IMR-90 (cell line): ENCODE data around the gene CDIP1. TPM values are rescaled to one million over a fixed set of nuclear protein-coding genes. Genes with fewer than 3 reads are reported as not detected.
A peak's percentile ranks its signal among the peaks of the same experiment; 100 is the strongest.

Source experiments
- ATAC-seq: fragments of 200-7000 bp; cut with Tn5 transposase; 2 replicates; pipeline ENCODE4 v1.9.1; 2020; ENCODE audit warnings: low read depth, mild to moderate bottlenecking, moderate library complexity
- BruUV-seq: library from RNA; stranded (reverse); fragments of 400-500 nt; replicated peaks from 2 replicates; lab custom pipeline; 2021; lab: Mats Ljungman, UMichigan
- CTCF ChIA-PET: fragments of 300-600 bp; formaldehyde crosslinking; extraction: SDS; loops from one replicate; lab custom pipeline; 2021; ENCODE audit warnings: antibody characterized with exemption; lab: Yijun Ruan, JAX
- POLR2A ChIA-PET: fragments of 300-600 bp; sonication (Branson Sonifier 250); formaldehyde crosslinking; loops from one replicate; lab custom pipeline; 2022; ENCODE audit warnings: antibody characterized with exemption; ENCODE audit not compliant: unreplicated experiment; lab: Charles Lee
- DNase-seq: peaks from one replicate; pipeline ENCODE4 v3.0.0; 2013
- H2AFZ ChIP-seq: replicated peaks from 2 replicates; pipeline ENCODE3; 2013; ENCODE audit warnings: low read length, mild to moderate bottlenecking; ENCODE audit not compliant: poor library complexity
- H2AK5ac ChIP-seq: 2 replicates; pipeline ENCODE4 v1.6.1; 2013; ENCODE audit warnings: low read depth, low read length, inconsistent platforms
- H2AK9ac ChIP-seq: replicated peaks from 2 replicates; pipeline ENCODE3; 2013; ENCODE audit warnings: mild to moderate bottlenecking, low read depth, low read length, moderate library complexity; ENCODE audit not compliant: poor library complexity
- H2BK120ac ChIP-seq: 2 replicates; pipeline ENCODE4 v1.6.1; 2013; ENCODE audit warnings: low read depth, low read length, inconsistent platforms
- H2BK15ac ChIP-seq: 3 replicates; pipeline ENCODE4 v1.6.1; 2013; ENCODE audit warnings: low read depth, low read length, inconsistent platforms
- H2BK20ac ChIP-seq: 2 replicates; pipeline ENCODE4 v1.6.1; 2013; ENCODE audit warnings: low read depth, mild to moderate bottlenecking, inconsistent platforms, low read length, moderate library complexity
- H2BK5ac ChIP-seq: 2 replicates; pipeline ENCODE4 v1.6.1; 2013; ENCODE audit warnings: mild to moderate bottlenecking, low read depth, low read length, inconsistent platforms; ENCODE audit not compliant: poor library complexity, severe bottlenecking
- H3K14ac ChIP-seq: replicated peaks from 2 replicates; pipeline ENCODE4 v1.6.1; 2013; ENCODE audit warnings: low read depth, low read length, inconsistent platforms
- H3K18ac ChIP-seq: 2 replicates; pipeline ENCODE4 v1.6.1; 2013; ENCODE audit warnings: low read depth, low read length, control low read depth
- H3K23ac ChIP-seq: 2 replicates; pipeline ENCODE4 v1.6.1; 2013; ENCODE audit warnings: low read depth, low read length, inconsistent platforms
- H3K27ac ChIP-seq: 2 replicates; pipeline ENCODE4 v1.5.1; 2013; ENCODE audit warnings: mild to moderate bottlenecking, control low read depth, low read length; ENCODE audit not compliant: insufficient read depth
- H3K27me3 ChIP-seq: 2 replicates; pipeline ENCODE4 v1.6.1; 2013; ENCODE audit warnings: low read length; ENCODE audit not compliant: control insufficient read depth, insufficient read depth
- H3K36me3 ChIP-seq: 2 replicates; pipeline ENCODE4 v1.6.1; 2013; ENCODE audit warnings: low read length, mixed read lengths; ENCODE audit not compliant: control insufficient read depth, insufficient read depth
- H3K4ac ChIP-seq: 2 replicates; pipeline ENCODE4 v1.6.1; 2013; ENCODE audit warnings: low read depth, low read length, inconsistent platforms
- H3K4me1 ChIP-seq: 2 replicates; pipeline ENCODE4 v1.6.1; 2013; ENCODE audit warnings: low read length, mixed read lengths; ENCODE audit not compliant: control insufficient read depth, insufficient read depth
- H3K4me2 ChIP-seq: 2 replicates; pipeline ENCODE4 v1.6.1; 2013; ENCODE audit warnings: low read depth, mild to moderate bottlenecking, control low read depth, low read length, moderate library complexity
- H3K4me3 ChIP-seq: 2 replicates; pipeline ENCODE4 v1.5.1; 2013; ENCODE audit warnings: low read depth, mild to moderate bottlenecking, control low read depth, low read length, moderate library complexity; ENCODE audit not compliant: insufficient read depth
- H3K56ac ChIP-seq: 2 replicates; pipeline ENCODE4 v1.6.1; 2013; ENCODE audit warnings: low read length, inconsistent platforms; ENCODE audit not compliant: insufficient read depth; ENCODE audit errors: extremely low read depth
- H3K79me1 ChIP-seq, 2 experiments: 2 replicates each; pipeline ENCODE4 v1.6.1; 2013; ENCODE audit warnings: low read length in 2 of 2, inconsistent platforms in 1 of 2, low read depth in 1 of 2
- H3K9ac ChIP-seq: 2 replicates; pipeline ENCODE4 v1.6.1; 2013; ENCODE audit warnings: low read depth, low read length, control low read depth
- H3K9me1 ChIP-seq: 2 replicates; pipeline ENCODE4 v1.6.1; 2013; ENCODE audit warnings: low read length, inconsistent platforms; ENCODE audit not compliant: insufficient read depth
- H3K9me3 ChIP-seq: 2 replicates; pipeline ENCODE4 v1.6.1; 2013; ENCODE audit warnings: low read length; ENCODE audit not compliant: control insufficient read depth, insufficient read depth
- H4K20me1 ChIP-seq: 2 replicates; pipeline ENCODE4 v1.6.1; 2013; ENCODE audit warnings: low read length, inconsistent platforms; ENCODE audit not compliant: insufficient read depth
- H4K5ac ChIP-seq: 2 replicates; pipeline ENCODE4 v1.6.1; 2013; ENCODE audit warnings: mild to moderate bottlenecking, low read depth, low read length, control low read depth
- H4K8ac ChIP-seq, 2 experiments: 2 replicates each; pipeline ENCODE4 v1.6.1; 2013; ENCODE audit warnings: low read depth in 2 of 2, low read length in 2 of 2, control low read depth in 1 of 2, inconsistent platforms in 1 of 2
- H4K91ac ChIP-seq: 2 replicates; pipeline ENCODE4 v1.6.1; 2013; ENCODE audit warnings: low read depth, low read length, inconsistent platforms; ENCODE audit not compliant: insufficient read depth
- MAZ ChIP-seq: IDR thresholded peaks from 2 replicates; pipeline ENCODE4 v1.6.1; 2012; ENCODE audit warnings: low read depth, mild to moderate bottlenecking, low read length, improper control_type of control experiment, moderate library complexity, borderline replicate concordance
- POLR2A ChIP-seq: IDR thresholded peaks from 2 replicates; pipeline ENCODE4 v1.6.1; 2012; ENCODE audit warnings: mild to moderate bottlenecking, low read depth, low read length
- RCOR1 ChIP-seq: IDR thresholded peaks from 2 replicates; pipeline ENCODE4 v1.6.1; 2012; ENCODE audit warnings: mild to moderate bottlenecking, low read length, improper control_type of control experiment; ENCODE audit not compliant: insufficient replicate concordance
- RFX5 ChIP-seq: IDR thresholded peaks from 2 replicates; pipeline ENCODE4 v1.8.0; 2012; ENCODE audit warnings: low read depth, mild to moderate bottlenecking, low read length, moderate library complexity
- SMC3 ChIP-seq: fragments of 150-350 bp; IDR thresholded peaks from 2 replicates; pipeline ENCODE4 v1.6.1; 2016; ENCODE audit warnings: low read depth, mild to moderate bottlenecking, antibody characterized with exemption, low read length, moderate library complexity
- USF2 ChIP-seq: fragments of 150-350 bp; IDR thresholded peaks from 2 replicates; pipeline ENCODE4 v1.6.1; 2017; ENCODE audit warnings: mild to moderate bottlenecking, antibody characterized with exemption, low read length, low read depth
- WGBS, 2 experiments: methylation state at CpG; one replicate each; pipeline versions ENCODE4 v1.1.5 to v1.1.7; 2013; ENCODE audit warnings: missing lambda C conversion rate in 2 of 2; ENCODE audit not compliant: insufficient read length in 1 of 2; ENCODE audit errors: extremely low coverage in 2 of 2; 5-methylcytosine and 5-hydroxymethylcytosine counted together
- dilution Hi-C: fragments of 300-500 bp; cut with HindIII; formaldehyde crosslinking; loops from one replicate; pipeline ENCODE4 v1.14.3; 2018; ENCODE audit warnings: low sequenced_read_pairs; ENCODE audit not compliant: unreplicated experiment
- in situ Hi-C: fragments of 300-500 bp; cut with MboI; formaldehyde crosslinking; loops from 3 replicates; pipeline ENCODE4 v1.14.3; 2019; ENCODE audit warnings: low sequenced_read_pairs, inconsistent platforms, mixed read lengths
- intact Hi-C: fragments of 100-400 bp; cut with micrococcal nuclease; formaldehyde crosslinking; loops from 2 replicates; pipeline ENCODE4 v1.10.0; 2022
- polyA plus RNA-seq, 3 experiments: library from polyadenylated mRNA; depleted of rRNA; stranded (reverse); fragments of >200 nt; gene quantifications; 2 replicates each; pipeline ENCODE4 v1.2.3, GENCODE V29; 2012; ENCODE audit warnings: low replicate concordance in 1 of 3
- total RNA-seq: library from RNA; depleted of rRNA; stranded (reverse); fragments of >200 nt; gene quantifications from 2 replicates; pipeline ENCODE4 v1.2.3, GENCODE V29; 2012

Gene CDIP1
- total and polyA plus RNA-seq, 2 of the 4 experiments (the other 2 are of a cell fraction), result 4.8 to 14.6 TPM

GRCh38 chr16:4489030-4489429 lies 49.5 kb downstream of the CDIP1 start:
- Histone ChIP-seq H3K36me3 (peaks cover 3% of the 10 kb centered on the region), H2BK5ac (peak overlapping the region; percentile 88), H3K4me2 (peak overlapping the region; percentile 28), H3K27me3 (no peaks in the 10 kb centered on the region), H2AK5ac (peak overlapping the region; percentile 56), H3K9me3 (no peaks in the 10 kb centered on the region), H3K79me1 (peaks cover 34 to 77% of the 10 kb centered on the region in 2 experiments), H4K91ac (peak overlapping the region; percentile 74), H3K56ac (no peak overlapping the region), H3K27ac (peak overlapping the region; percentile 64), H2BK20ac (peak overlapping the region; percentile 84), H3K14ac (peak overlapping the region; percentile 86), H2BK120ac (peak overlapping the region; percentile 92), H4K5ac (peak overlapping the region; percentile 22; the same call in 1 of the 2 replicates), H3K23ac (peak overlapping the region; percentile 76; the same call in 1 of the 2 replicates), H2AFZ (peak overlapping the region; percentile 77), H2BK15ac (peak overlapping the region; percentile 46; the same call in 2 of the 3 replicates), H3K9ac (no peak overlapping the region), H3K4ac (peak overlapping the region; percentile 93), H3K4me1 (peaks cover 15% of the 10 kb centered on the region), H2AK9ac (peak overlapping the region; percentile 90), H4K20me1 (peaks cover 3% of the 10 kb centered on the region; the same call in 1 of the 2 replicates), H3K4me3 (no peak overlapping the region), H3K18ac (peak overlapping the region; percentile 65), H4K8ac (peak overlapping the region in 1 of 2 experiments; percentile 72; a peak in 3 of 4 replicates), H3K9me1 (peaks cover 18% of the 10 kb centered on the region)
- no CpG with 5 or more reads among the region's 5 CpGs for WGBS, 2 experiments
- intact Hi-C loops, result no loop called here
- DNase-seq (peak; percentile 90), ATAC-seq (peak; percentile 86)
- BruUV-seq, result no TSS peak
- TF ChIP-seq RCOR1 (no peak), POLR2A (no peak), MAZ (peak; percentile 29; the same call in 1 of the 2 replicates), SMC3 (no peak), RFX5 (no peak), USF2 (no peak)
- POLR2A ChIA-PET, result interaction anchor here (1.5 kb wide), 1 partner anchor 12 kb away, joined by 4 read pairs; no protein-coding TSS in a partner anchor
- dilution Hi-C loops, result no loop called here
- in situ Hi-C loops, result no loop called here
- CTCF ChIA-PET, result interaction anchor here (1.0 kb wide), 1 partner anchor 13 kb away, joined by 4 read pairs; the partner anchor contains the start of gene HMOX2
